ENCODE measurements around the gene SERPING1.

Gene SERPING1

GRCh38 chr11:57597461-57597915 lies at the start of gene SERPING1:
Gene SERPING1 (plus strand): TSS chr11:57597685. CDS start chr11:57598271, 586 bp downstream.
- TF ChIP-seq CTCF (IDR thresholded peaks at IDR 0.05; ENCODE audit: low read length, missing control alignments) = no peak
- peak within 1 kb of the TSS; percentile 68 for H3K4me3 ChIP-seq (replicated peaks; ENCODE audit: low read depth, low read length)
- peak; percentile 44 for DNase-seq (ENCODE audit: low read depth)

DNA sequence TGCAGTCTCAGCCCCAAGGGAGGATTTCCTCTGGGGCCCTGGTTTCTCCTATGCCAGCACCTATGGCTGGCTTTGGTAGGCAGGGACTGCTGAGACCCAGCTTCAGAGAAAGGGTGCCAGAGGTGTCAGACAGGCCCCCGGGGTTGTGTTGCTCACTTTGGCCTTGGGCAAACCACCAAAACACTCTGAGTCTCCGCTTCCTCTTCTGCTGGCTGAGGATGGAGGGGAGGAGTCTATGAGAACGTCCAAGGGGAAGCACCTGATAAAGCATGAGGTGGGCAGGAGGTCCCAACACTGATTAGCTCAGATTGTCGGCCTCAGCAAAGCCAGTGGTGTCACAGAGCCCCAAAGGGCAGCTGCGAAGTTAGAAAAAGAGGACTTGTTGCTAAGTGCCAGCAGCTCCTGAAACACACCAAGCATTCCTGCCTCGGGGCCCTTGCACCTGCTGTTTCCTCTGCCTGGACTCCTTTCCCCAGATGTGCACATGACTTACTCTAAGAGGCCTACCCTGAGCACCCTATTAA lies 49.6 kb upstream of the SERPING1 start:
- no peak for TF ChIP-seq CTCF (IDR thresholded peaks at IDR 0.05; ENCODE audit: low read length, missing control alignments)
- no peak for DNase-seq (ENCODE audit: low read depth)
- H3K4me3 ChIP-seq (replicated peaks; ENCODE audit: low read depth, low read length) = no peak overlapping the region

GRCh38 chr11:57549983-57550382 lies 47.5 kb upstream of the SERPING1 start:
- TF ChIP-seq CTCF (IDR thresholded peaks at IDR 0.05; ENCODE audit: low read length, missing control alignments) = no peak
- H3K4me3 ChIP-seq (replicated peaks; ENCODE audit: low read depth, low read length) = no peak overlapping the region
- DNase-seq (ENCODE audit: low read depth) = no peak

DNA sequence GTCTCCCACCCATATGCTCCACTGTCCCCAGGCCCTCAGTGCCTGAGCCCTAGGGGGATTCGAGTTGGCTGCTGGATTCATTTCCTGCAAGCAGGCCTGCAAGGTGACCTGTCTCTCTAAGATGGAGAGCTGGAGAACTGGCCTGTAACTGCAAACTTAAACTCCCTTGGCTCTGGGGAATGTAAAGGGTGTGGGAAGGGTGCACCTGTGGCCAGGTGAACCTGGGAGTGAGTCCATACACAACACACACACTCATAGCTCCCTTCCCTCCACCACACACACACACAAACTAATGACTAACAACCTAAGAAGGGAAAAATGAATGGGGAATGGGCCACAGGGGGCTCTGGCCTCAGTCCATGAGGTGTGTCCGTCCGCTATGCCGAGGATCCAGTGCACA lies 45.5 kb upstream of the SERPING1 start:
- TF ChIP-seq CTCF (IDR thresholded peaks at IDR 0.05; ENCODE audit: low read length, missing control alignments) = no peak
- no peak for DNase-seq (ENCODE audit: low read depth)
- H3K4me3 ChIP-seq (replicated peaks; ENCODE audit: low read depth, low read length) = no peak overlapping the region

GRCh38 chr11:57552479-57552878 lies 45.0 kb upstream of the SERPING1 start:
- no peak overlapping the region for H3K4me3 ChIP-seq (replicated peaks; ENCODE audit: low read depth, low read length)
- no peak for TF ChIP-seq CTCF (IDR thresholded peaks at IDR 0.05; ENCODE audit: low read length, missing control alignments)
- no peak for DNase-seq (ENCODE audit: low read depth)

GRCh38 chr11:57555393-57555792 lies 42.1 kb upstream of the SERPING1 start:
- no peak for DNase-seq (ENCODE audit: low read depth)
- no peak overlapping the region for H3K4me3 ChIP-seq (replicated peaks; ENCODE audit: low read depth, low read length)
- no peak for TF ChIP-seq CTCF (IDR thresholded peaks at IDR 0.05; ENCODE audit: low read length, missing control alignments)

GRCh38 chr11:57556041-57556440 lies 41.4 kb upstream of the SERPING1 start:
- TF ChIP-seq CTCF (IDR thresholded peaks at IDR 0.05; ENCODE audit: low read length, missing control alignments) = no peak
- no peak for DNase-seq (ENCODE audit: low read depth)
- no peak overlapping the region for H3K4me3 ChIP-seq (replicated peaks; ENCODE audit: low read depth, low read length)
